H1 (cell line): ENCODE measurements around the gene GPR87. TPM values are rescaled to one million over a fixed set of nuclear protein-coding genes. Genes with fewer than 3 reads are reported as not detected.

Experiments used
- CTCF ChIA-PET: fragments of 300-600 bp; sonication (Branson Sonifier 250); formaldehyde crosslinking; loops from one replicate; lab custom pipeline; 2021; ENCODE audit not compliant: partially characterized antibody; lab: Charles Lee
- POLR2A ChIA-PET: fragments of 300-600 bp; sonication (Branson Sonifier 250); formaldehyde crosslinking; loops from one replicate; lab custom pipeline; 2021; ENCODE audit warnings: inconsistent platforms; ENCODE audit not compliant: partially characterized antibody; lab: Charles Lee
- DNase-seq, 2 experiments: peaks; one replicate each; pipeline versions ENCODE4 v3.0.0 to v3.0.0-alpha.2; 2010 to 2022; ENCODE audit warnings: low spot score in 2 of 2, low read depth in 1 of 2, mixed read lengths in 1 of 2
- FAIRE-seq: peaks from 2 replicates; lab custom pipeline; 2011; peaks lifted over from hg19 to GRCh38; lab: Jason Lieb, UNC
- H2AFZ ChIP-seq: 2 replicates; pipeline ENCODE4 v1.8.1; 2012; ENCODE audit warnings: low read length, inconsistent platforms
- H2AK5ac ChIP-seq: 2 replicates; pipeline ENCODE4 v1.6.1; 2013; ENCODE audit warnings: low read depth, low read length
- H2BK120ac ChIP-seq: replicated peaks from 2 replicates; pipeline ENCODE3; 2013; ENCODE audit warnings: low read depth, low read length, inconsistent platforms
- H2BK12ac ChIP-seq: 2 replicates; pipeline ENCODE4 v1.6.1; 2013; ENCODE audit warnings: low read depth, low read length
- H2BK15ac ChIP-seq: 2 replicates; pipeline ENCODE4 v1.6.1; 2013; ENCODE audit warnings: low read length
- H2BK20ac ChIP-seq: 2 replicates; pipeline ENCODE4 v1.6.1; 2013; ENCODE audit warnings: low read length
- H2BK5ac ChIP-seq: 2 replicates; pipeline ENCODE4 v1.6.1; 2013; ENCODE audit warnings: low read depth, low read length
- H3K14ac ChIP-seq: 2 replicates; pipeline ENCODE4 v1.6.1; 2013; ENCODE audit warnings: inconsistent platforms; ENCODE audit not compliant: insufficient read length
- H3K18ac ChIP-seq: 2 replicates; pipeline ENCODE4 v1.6.1; 2013; ENCODE audit warnings: low read length; ENCODE audit errors: extremely low read depth
- H3K23ac ChIP-seq: 2 replicates; pipeline ENCODE4 v1.6.1; 2013; ENCODE audit warnings: inconsistent platforms; ENCODE audit not compliant: insufficient read length
- H3K23me2 ChIP-seq: 2 replicates; pipeline ENCODE4 v1.6.1; 2013; ENCODE audit warnings: low read depth, low read length
- H3K27ac ChIP-seq: 2 replicates; pipeline ENCODE4 v1.6.1; 2011; ENCODE audit warnings: low read depth, low read length, inconsistent platforms
- H3K27me3 ChIP-seq, 4 experiments: replicated peaks in 1 of 4; 1 replicate in 1 of 4; 2 replicates in 3 of 4; pipeline versions ENCODE4 v1.6.1 to v1.8.1; 2011 to 2013; ENCODE audit warnings: low read length in 3 of 4, mild to moderate bottlenecking in 3 of 4, inconsistent platforms in 2 of 4, mixed read lengths in 2 of 4, moderate library complexity in 1 of 4; ENCODE audit not compliant: control insufficient read depth in 3 of 4, insufficient read depth in 3 of 4; ENCODE audit errors: extremely low read depth in 1 of 4
- H3K36me3 ChIP-seq, 4 experiments: 2 replicates each; pipeline versions ENCODE4 v1.6.1 to v1.8.1; 2011 to 2013; ENCODE audit warnings: mild to moderate bottlenecking in 4 of 4, low read length in 3 of 4, moderate library complexity in 2 of 4, control low read depth in 1 of 4, inconsistent platforms in 1 of 4; ENCODE audit not compliant: insufficient read depth in 4 of 4, control insufficient read depth in 2 of 4
- H3K4ac ChIP-seq: replicated peaks from 2 replicates; pipeline ENCODE3; 2013; ENCODE audit warnings: low read length, low read depth, mixed read lengths, inconsistent platforms; ENCODE audit not compliant: insufficient read length
- H3K4me1 ChIP-seq, 4 experiments: replicated peaks in 1 of 4; 1 replicate in 1 of 4; 2 replicates in 3 of 4; pipeline versions ENCODE4 v1.6.1 to v1.8.1; 2011 to 2013; ENCODE audit warnings: low read length in 3 of 4, inconsistent platforms in 2 of 4, mixed read lengths in 1 of 4; ENCODE audit not compliant: insufficient read depth in 4 of 4, control insufficient read depth in 3 of 4
- H3K4me2 ChIP-seq, 2 experiments: 2 replicates each; pipeline versions ENCODE4 v1.6.1 to v1.8.1; 2011 to 2013; ENCODE audit warnings: low read depth in 2 of 2, low read length in 2 of 2, control low read depth in 1 of 2, inconsistent platforms in 1 of 2, mild to moderate bottlenecking in 1 of 2; ENCODE audit not compliant: insufficient read depth in 1 of 2
- H3K4me3 ChIP-seq, 4 experiments: fragments of 200-600, 300-600 bp in 1 of 4; sonication (generic), shearing (Covaris generic), sonication (Bioruptor Twin) in 1 of 4; 2 replicates each; pipeline versions ENCODE4 v1.5.1 to v1.8.1; 2011 to 2016; ENCODE audit warnings: low read length in 4 of 4, low read depth in 3 of 4, control low read depth in 2 of 4, inconsistent platforms in 2 of 4, mild to moderate bottlenecking in 2 of 4, mixed read lengths in 1 of 4, moderate library complexity in 1 of 4; ENCODE audit not compliant: insufficient read depth in 2 of 4; ENCODE audit errors: extremely low read depth in 1 of 4
- H3K56ac ChIP-seq: replicated peaks from 2 replicates; pipeline ENCODE3; 2013; ENCODE audit warnings: low read depth, mild to moderate bottlenecking, mixed read lengths, low read length, inconsistent platforms; ENCODE audit not compliant: insufficient read length
- H3K79me1 ChIP-seq: 2 replicates; pipeline ENCODE4 v1.6.1; 2013; ENCODE audit warnings: low read depth, low read length, control low read depth
- H3K79me2 ChIP-seq, 2 experiments: 2 replicates each; pipeline versions ENCODE4 v1.6.1 to v1.8.1; 2012 to 2013; ENCODE audit warnings: low read length in 2 of 2, mild to moderate bottlenecking in 2 of 2, inconsistent platforms in 1 of 2; ENCODE audit not compliant: insufficient read depth in 2 of 2, control insufficient read depth in 1 of 2
- H3K9ac ChIP-seq, 4 experiments: replicated peaks in 1 of 4; 1 replicate in 1 of 4; 2 replicates in 3 of 4; pipeline versions ENCODE4 v1.6.1 to v1.8.1; 2011 to 2013; ENCODE audit warnings: low read depth in 3 of 4, low read length in 3 of 4, control low read depth in 2 of 4, mild to moderate bottlenecking in 2 of 4, moderate library complexity in 2 of 4, inconsistent platforms in 1 of 4; ENCODE audit errors: extremely low read depth in 1 of 4
- H3K9me3 ChIP-seq, 2 experiments: 2 replicates each; pipeline versions ENCODE4 v1.6.1 to v1.8.1; 2012 to 2013; ENCODE audit warnings: mild to moderate bottlenecking in 2 of 2, moderate library complexity in 2 of 2, control low read depth in 1 of 2, inconsistent platforms in 1 of 2, low read depth in 1 of 2, low read length in 1 of 2, mixed read lengths in 1 of 2; ENCODE audit not compliant: insufficient read depth in 2 of 2
- H4K20me1 ChIP-seq, 2 experiments: replicated peaks in 1 of 2; 2 replicates each; pipeline versions ENCODE3 to v1.8.1; 2011 to 2013; ENCODE audit warnings: inconsistent platforms in 2 of 2, low read length in 2 of 2, mild to moderate bottlenecking in 1 of 2; ENCODE audit not compliant: insufficient read depth in 2 of 2, control insufficient read depth in 1 of 2
- H4K5ac ChIP-seq: 2 replicates; pipeline ENCODE4 v1.6.1; 2013; ENCODE audit warnings: low read length, low read depth, mixed read lengths, inconsistent platforms; ENCODE audit not compliant: insufficient read length
- H4K8ac ChIP-seq: 2 replicates; pipeline ENCODE4 v1.8.0; 2013; ENCODE audit warnings: mild to moderate bottlenecking, moderate library complexity, low read length, inconsistent platforms; ENCODE audit not compliant: insufficient read depth; ENCODE audit errors: extremely low read depth
- H4K91ac ChIP-seq: replicated peaks from 2 replicates; pipeline ENCODE3; 2013; ENCODE audit warnings: low read length, mixed read lengths, inconsistent platforms; ENCODE audit not compliant: insufficient read length
- RAD21 ChIP-seq, 2 experiments: IDR thresholded peaks in 1 of 2; conservative IDR thresholded peaks in 1 of 2; 2 replicates each; pipeline ENCODE4 v1.6.1; 2011; ENCODE audit warnings: low read depth in 2 of 2, low read length in 2 of 2, improper control_type of control experiment in 1 of 2, inconsistent platforms in 1 of 2, mild to moderate bottlenecking in 1 of 2, moderate library complexity in 1 of 2
- SIN3A ChIP-seq, 2 experiments: IDR thresholded peaks in 1 of 2; conservative IDR thresholded peaks in 1 of 2; 2 replicates each; pipeline ENCODE4 v1.6.1; 2011 to 2012; ENCODE audit warnings: low read length in 2 of 2, improper control_type of control experiment in 1 of 2, low read depth in 1 of 2, mild to moderate bottlenecking in 1 of 2
- WGBS, 2 experiments: shearing (Covaris generic) in 1 of 2; methylation state at CpG; one replicate each; pipeline versions ENCODE4 v1.1.6 to v1.1.7; 2013 to 2015; ENCODE audit warnings: low lambda C conversion rate in 2 of 2, mixed read lengths in 2 of 2, inconsistent platforms in 1 of 2, low coverage in 1 of 2, missing lambda C conversion rate in 1 of 2; ENCODE audit not compliant: insufficient replicate concordance in 2 of 2, insufficient coverage in 1 of 2, insufficient read length in 1 of 2; ENCODE audit errors: extremely low coverage in 1 of 2, missing lambda C conversion rate in 1 of 2; 5-methylcytosine and 5-hydroxymethylcytosine counted together
- polyA plus RNA-seq, 7 experiments: library from polyadenylated mRNA; depleted of rRNA in 3 of 7; stranded (reverse) in 5 of 7; unstranded in 2 of 7; fragments of >200 nt in 5 of 7; fragments of 200-250 nt in 2 of 7; gene quantifications; 1 replicate in 5 of 7; 2 replicates in 1 of 7; 4 replicates in 1 of 7; pipeline versions ENCODE4 v1.2.1 to v1.2.3, GENCODE V29; 2011 to 2013; ENCODE audit warnings: missing spikeins in 2 of 7, mixed read lengths in 2 of 7
- total RNA-seq: library from RNA; stranded (reverse); fragmentation: NEBNext Ultra II Directional; extraction: Animal tissue kit (Norgen Biotek cat#: 25700); gene quantifications from 2 replicates; pipeline ENCODE4 v1.2.1, GENCODE V29; 2021

Gene GPR87
- total and polyA plus RNA-seq, 2 of the 8 experiments (the other 6 are each of a cell fraction or from before 2014, with no cell fraction given) = 0.05 TPM; not detected in 1

- Histone ChIP-seq H3K23ac (no peak overlapping the region), H2BK120ac (no peak overlapping the region), H2BK12ac (no peak overlapping the region), H3K36me3 (no peaks in the 10 kb centered on the region), H3K56ac (no peak overlapping the region), H3K27ac (no peak overlapping the region), H3K4me1 (no peaks in the 10 kb centered on the region; a peak in 2 of 7 replicates), H3K4ac (no peak overlapping the region), H3K4me3 (no peak overlapping the region), H3K14ac (no peak overlapping the region), H4K20me1 (no peaks in the 10 kb centered on the region), H2BK20ac (no peak overlapping the region), H4K91ac (no peak overlapping the region), H3K9ac (peak overlapping the region in 1 of 4 experiments; percentile 8; a peak in 1 of 7 replicates), H3K18ac (no peak overlapping the region), H3K79me2 (no peaks in the 10 kb centered on the region), H2BK5ac (no peak overlapping the region), H4K5ac (no peak overlapping the region), H2BK15ac (no peak overlapping the region), H2AK5ac (no peak overlapping the region), H3K27me3 (no peaks in the 10 kb centered on the region), H3K4me2 (no peak overlapping the region), H3K79me1 (no peaks in the 10 kb centered on the region), H3K9me3 (no peaks in the 10 kb centered on the region), H2AFZ (no peak overlapping the region), H4K8ac (no peak overlapping the region), H3K23me2 (no peaks in the 10 kb centered on the region)
- 41% methylated on average over 3 of the region's 3 CpGs; no CpG with 5 or more reads in 1 of the 2 experiments for WGBS, 2 experiments
- POLR2A ChIA-PET = no interaction called here
- CTCF ChIA-PET = interaction anchor here (0.7 to 3.3 kb wide), 24 partner anchors 9 to 510 kb away, joined by 3 to 16 read pairs (median 4); no protein-coding TSS in a partner anchor
- DNase-seq (no peak), FAIRE-seq (no peak)
- TF ChIP-seq RAD21 (IDR thresholded peaks at IDR 0.05 in 1 of 2, conservative IDR thresholded peaks at IDR 0.05 in 1 of 2; ENCODE audit: low read depth in 2 of 2, low read length in 2 of 2) (peak in 1 of 2 experiments; percentile 6; a peak in 1 of 4 replicates), SIN3A (conservative IDR thresholded peaks at IDR 0.05 in 1 of 2, IDR thresholded peaks at IDR 0.05 in 1 of 2; ENCODE audit: low read depth in 1 of 2, low read length in 2 of 2) (no peak)
Observed at GRCh38 chr3:151327571-151328198, 11.1 kb upstream of the GPR87 start.
